ENCODE results near the gene ZDHHC14. TPM values are rescaled to one million over a fixed set of nuclear protein-coding genes. Genes with fewer than 3 reads are reported as not detected.

Gene ZDHHC14
- polyA plus RNA-seq, 2 of the 4 experiments (the other 2 are of a cell fraction), result 2.2 to 2.8 TPM

GRCh38 chr6:157615951-157616350 is 235.0 kb downstream of the ZDHHC14 start:
- FAIRE-seq, result no peak
- 92% methylated on average over 4 of the region's 4 CpGs for WGBS (ENCODE audit: missing lambda C conversion rate)

GRCh38 chr6:157620944-157621343 is 240.0 kb downstream of the ZDHHC14 start:
- FAIRE-seq (no peak), DNase-seq (ENCODE audit: low read depth in 1 of 2, low spot score in 1 of 2) (no peak), ATAC-seq (no peak)
- no peak overlapping the region for H3K4me2 ChIP-seq
- H3K9me3 ChIP-seq, result no peaks in the 10 kb centered on the region
- no peak overlapping the region for H3K4me3 ChIP-seq
- WGBS (ENCODE audit: missing lambda C conversion rate), result 66% methylated on average over 3 of the region's 3 CpGs
- H3K27ac ChIP-seq, result no peak overlapping the region
- 0 out of 3 replicates have a peak, but pooled peaks cover 3% of the 10 kb centered on the region for H3K4me1 ChIP-seq
- TF ChIP-seq NR3C1 (IDR thresholded peaks at IDR 0.05) (no peak), CEBPB (IDR thresholded peaks at IDR 0.05) (no peak), JUN (IDR thresholded peaks at IDR 0.05) (no peak), NFE2L2 (conservative IDR thresholded peaks at IDR 0.05; ENCODE audit: low read length) (no peak), MYC (IDR thresholded peaks at IDR 0.05; ENCODE audit: borderline replicate concordance, low read length) (no peak), GATA3 (IDR thresholded peaks at IDR 0.05; ENCODE audit: borderline replicate concordance) (no peak), CBX8 (IDR thresholded peaks at IDR 0.05) (no peak), CBX2 (IDR thresholded peaks at IDR 0.05; ENCODE audit: borderline replicate concordance, low read depth) (no peak), CHD2 (IDR thresholded peaks at IDR 0.05; ENCODE audit: low read length, partially characterized antibody) (no peak), PHF8 (IDR thresholded peaks at IDR 0.05; ENCODE audit: borderline replicate concordance, low read depth) (no peak), TP53 (CRISPR knock-in tag; IDR thresholded peaks at IDR 0.05) (no peak), JUNB (IDR thresholded peaks at IDR 0.05) (no peak), EHF (CRISPR knock-in tag; IDR thresholded peaks at IDR 0.05) (no peak), HOXB5 (CRISPR knock-in tag; IDR thresholded peaks at IDR 0.05) (no peak), TFCP2L1 (CRISPR knock-in tag; IDR thresholded peaks at IDR 0.05) (no peak)
- ChIA-PET CTCF (no interaction called here), POLR2A (no interaction called here)

More at GRCh38 chr6:157615951-157616350, 235.0 kb downstream of the ZDHHC14 start:
- no peak for ATAC-seq
- TF ChIP-seq JUNB (IDR thresholded peaks at IDR 0.05) (no peak), SMC3 (IDR thresholded peaks at IDR 0.05) (no peak), NR3C1 (IDR thresholded peaks at IDR 0.05) (no peak), CHD4 (IDR thresholded peaks at IDR 0.05; ENCODE audit: borderline replicate concordance) (no peak), CHD2 (IDR thresholded peaks at IDR 0.05; ENCODE audit: low read length, partially characterized antibody) (no peak)
- H3K27ac ChIP-seq, result no peak overlapping the region
- no peak overlapping the region for H3K4me3 ChIP-seq
- peaks cover 26% of the 10 kb centered on the region for H3K4me1 ChIP-seq
- H3K9me3 ChIP-seq, result no peaks in the 10 kb centered on the region
- H3K4me2 ChIP-seq, result no peak overlapping the region
- ChIA-PET CTCF (interaction anchor here (0.8 to 1.4 kb wide), 2 partner anchors 18 to 51 kb away, joined by 3 to 4 read pairs; no protein-coding TSS in a partner anchor), POLR2A (no interaction called here)
- DNase-seq (ENCODE audit: low read depth in 1 of 2, low spot score in 1 of 2), result no peak

- Histone ChIP-seq H3K9me3 (no peaks in the 10 kb centered on the region), H3K4me2 (no peak overlapping the region), H3K4me3 (no peak overlapping the region), H3K4me1 (0 out of 3 replicates have a peak, but pooled peaks cover 3% of the 10 kb centered on the region), H3K27ac (no peak overlapping the region)
- CTCF ChIA-PET, result no interaction called here
- 79% methylated on average over 6 of the region's 6 CpGs for WGBS (ENCODE audit: missing lambda C conversion rate)
- FAIRE-seq, result no peak
- no peak for TF ChIP-seq SMC3 (IDR thresholded peaks at IDR 0.05)
- TF ChIP-seq JUN (IDR thresholded peaks at IDR 0.05), result no peak
- TF ChIP-seq CBX8 (IDR thresholded peaks at IDR 0.05), result no peak
- no peak for TF ChIP-seq RARB (CRISPR knock-in tag; IDR thresholded peaks at IDR 0.05)
- no peak for TF ChIP-seq RAD21 (conservative IDR thresholded peaks at IDR 0.05 in 1 of 2, IDR thresholded peaks at IDR 0.05 in 1 of 2)
- no peak for TF ChIP-seq ZNF302 (CRISPR knock-in tag; IDR thresholded peaks at IDR 0.05)
- TF ChIP-seq MYC (IDR thresholded peaks at IDR 0.05; ENCODE audit: borderline replicate concordance, low read length), result no peak
- no peak for TF ChIP-seq RNF2 (IDR thresholded peaks at IDR 0.05; ENCODE audit: borderline replicate concordance, low read depth)
- no peak for TF ChIP-seq BHLHE40 (IDR thresholded peaks at IDR 0.05; ENCODE audit: low read depth, low read length)
- no peak for TF ChIP-seq FOSB (CRISPR knock-in tag; IDR thresholded peaks at IDR 0.05)
- TF ChIP-seq ATOH8 (CRISPR knock-in tag; IDR thresholded peaks at IDR 0.05; ENCODE audit: low read depth), result no peak
- no peak for TF ChIP-seq NPAS2 (CRISPR knock-in tag; IDR thresholded peaks at IDR 0.05; ENCODE audit: borderline replicate concordance)
- no peak for TF ChIP-seq RCOR1 (IDR thresholded peaks at IDR 0.05; ENCODE audit: low read depth, low read length)
- TF ChIP-seq MAX (IDR thresholded peaks at IDR 0.05), result no peak
- POLR2A ChIA-PET, result no interaction called here
- DNase-seq (ENCODE audit: low read depth in 1 of 2, low spot score in 1 of 2), result no peak
- ATAC-seq, result no peak
These were observed 240.4 kb downstream of the ZDHHC14 start for GRCh38 chr6:157621406-157621805.

All from A549 (cell line).